ENCODE data around the gene EHD4.

Gene EHD4

DNA sequence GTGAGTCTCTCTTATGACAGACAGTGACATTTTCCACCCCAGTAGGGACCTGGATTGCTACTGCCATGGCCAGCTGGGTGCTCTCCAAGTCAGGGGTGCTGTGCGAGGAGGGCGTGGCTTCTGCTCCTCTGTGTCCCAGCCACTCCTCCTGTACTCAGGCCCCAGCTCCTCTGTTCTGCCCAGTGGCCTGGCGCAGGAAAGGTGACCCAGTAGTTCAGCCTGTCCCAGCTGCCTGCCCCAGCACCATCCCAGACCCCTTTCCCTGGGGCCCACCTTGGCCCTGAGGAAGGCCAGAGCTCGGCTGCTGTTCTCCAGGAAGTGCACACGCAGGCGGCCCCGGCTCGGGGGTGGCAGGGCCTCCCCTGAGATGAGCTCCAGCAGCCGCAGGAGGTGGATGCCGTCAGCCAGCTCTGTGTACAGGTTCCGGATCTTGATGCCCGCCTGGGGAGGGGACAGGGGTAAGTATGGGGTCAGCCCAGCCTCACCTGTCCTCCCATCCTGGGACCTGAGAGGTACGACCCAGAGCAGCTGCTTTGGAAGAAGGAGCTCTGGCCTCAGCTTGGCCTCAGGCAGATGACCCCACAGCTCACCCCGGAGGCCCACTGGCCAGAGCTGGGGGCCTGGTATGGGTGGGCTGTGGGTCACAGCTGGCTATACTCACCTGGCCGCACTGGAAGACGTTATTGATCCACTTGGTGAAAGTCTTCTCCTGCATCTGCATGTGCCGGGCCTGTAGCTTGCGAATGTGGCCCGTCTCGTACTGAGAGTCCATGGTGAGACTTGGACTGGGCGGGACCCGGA, 79.5 kb downstream of the EHD4 start:
- no peak for DNase-seq

DNA sequence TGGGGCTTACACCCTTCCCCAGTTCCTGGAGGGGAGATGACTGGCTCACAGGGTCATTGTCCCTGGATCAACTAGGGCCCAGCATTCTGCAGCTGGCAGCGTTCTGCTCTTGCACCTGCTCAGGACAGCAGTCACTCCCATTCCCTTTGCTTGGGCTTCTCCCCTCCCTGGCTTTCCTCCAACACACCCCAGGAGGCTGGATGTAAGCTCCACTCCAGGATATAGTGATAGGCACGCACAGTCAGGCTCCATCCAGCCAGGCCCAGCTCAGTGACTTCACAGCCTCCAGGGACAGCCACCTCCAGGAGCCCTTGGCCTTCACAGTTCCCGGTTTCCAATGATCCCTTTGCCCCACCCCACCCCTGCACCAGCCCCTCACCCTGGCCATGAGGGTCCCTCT, 80.4 kb downstream of the EHD4 start:
- DNase-seq, result peak; percentile 67

GRCh38 chr15:41891226-41891625, 81.1 kb downstream of the EHD4 start:
- DNase-seq, result no peak

DNA sequence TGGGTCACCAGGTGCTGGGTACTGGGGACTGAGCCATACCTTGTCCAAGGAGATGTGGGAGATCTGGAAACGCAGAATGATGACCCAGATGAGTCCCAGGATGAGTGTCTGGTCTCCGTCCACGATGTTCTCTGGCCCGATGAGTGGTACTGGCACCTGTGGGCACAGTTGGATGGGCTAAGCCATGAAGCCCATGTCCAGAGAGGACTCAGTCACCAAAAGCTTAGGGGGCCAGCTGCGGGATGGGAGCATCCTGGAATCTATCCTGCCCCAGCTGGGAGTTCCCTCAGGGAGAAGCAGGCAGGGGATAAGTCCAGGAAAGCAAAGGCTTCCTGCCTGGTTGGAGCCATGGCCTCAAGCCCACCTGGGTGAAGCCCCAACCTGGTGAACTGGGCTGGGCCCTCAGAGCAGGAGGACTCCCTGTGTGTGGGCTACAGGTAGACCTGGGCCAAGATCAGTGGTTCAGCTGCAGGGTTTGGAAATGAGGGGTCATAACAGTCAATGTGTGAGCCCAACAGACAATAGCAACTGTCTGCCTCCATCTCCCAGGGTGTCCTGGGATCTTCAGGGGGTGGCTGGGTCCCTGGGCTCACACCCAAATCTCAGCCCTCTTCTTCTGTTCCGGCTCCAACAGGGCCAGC, 82.2 kb downstream of the EHD4 start:
- DNase-seq, result no peak

DNA sequence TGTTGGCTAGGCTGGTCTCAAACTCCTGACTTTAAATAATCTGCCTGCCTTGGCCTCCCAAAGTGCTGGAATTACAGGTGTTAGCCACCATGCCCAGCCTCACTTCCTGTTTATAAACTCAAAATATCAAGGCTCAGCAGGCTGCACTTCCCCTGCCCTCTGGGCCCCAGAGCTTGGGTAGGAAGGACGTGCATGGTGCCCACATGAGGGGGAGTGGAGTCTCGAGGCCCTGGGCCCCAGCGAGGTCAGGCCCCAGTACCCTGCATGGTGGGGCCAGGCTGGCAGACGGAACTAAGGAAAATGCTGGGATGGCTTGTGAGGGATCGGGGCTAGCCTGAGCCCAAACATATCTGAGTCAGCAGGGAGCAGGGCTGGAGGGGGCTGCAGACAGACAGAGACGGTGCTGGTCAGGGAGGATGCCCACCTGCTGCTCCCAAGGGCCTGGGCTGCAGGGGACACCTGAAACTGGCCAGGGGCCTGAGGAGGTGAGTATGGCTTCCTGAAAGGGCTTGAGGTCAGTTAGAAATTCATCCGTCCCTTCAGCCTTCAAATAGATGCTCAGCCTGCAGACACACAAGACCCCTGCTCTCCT, 83.6 kb downstream of the EHD4 start:
- no peak for DNase-seq

DNA sequence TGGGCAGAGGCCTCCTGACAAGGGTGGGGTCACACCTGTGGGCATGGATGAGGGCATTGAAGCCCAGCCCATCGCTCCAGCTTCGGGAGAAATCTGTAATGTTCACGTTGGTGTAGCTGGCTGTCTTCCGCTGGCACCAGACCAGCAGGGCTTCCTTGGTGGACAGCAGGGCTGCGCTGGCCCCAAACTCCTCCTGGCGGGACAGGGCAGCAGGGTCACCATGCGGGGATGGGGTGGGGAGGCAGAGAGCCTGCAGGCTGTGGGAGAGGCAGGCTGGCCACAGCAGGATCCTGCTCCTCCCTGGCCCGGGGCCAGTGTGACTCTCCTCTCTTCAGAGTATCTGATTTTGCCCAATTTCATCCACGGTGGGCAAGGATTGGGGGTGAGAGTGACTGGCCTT, 84.5 kb downstream of the EHD4 start:
- no peak for DNase-seq

DNA sequence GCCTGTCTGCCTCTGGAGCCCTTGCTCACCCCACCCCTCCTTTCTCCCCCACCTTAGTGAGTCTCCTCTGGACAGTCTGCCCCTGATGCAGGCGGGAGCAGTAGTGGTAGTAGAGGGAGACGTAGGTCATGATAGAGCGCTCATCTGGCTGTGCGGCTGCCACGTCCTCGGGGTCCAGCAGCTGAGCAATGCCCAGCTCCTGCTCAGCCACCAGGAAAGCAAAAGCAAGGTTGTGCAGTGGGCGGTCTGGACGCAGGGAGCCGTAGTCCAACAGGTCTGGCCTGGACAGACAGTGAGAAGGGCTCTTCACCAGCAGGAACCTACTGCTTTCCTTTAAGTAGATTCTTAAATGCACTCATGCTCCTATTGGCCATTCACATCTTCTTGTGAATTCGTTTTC, 85.2 kb downstream of the EHD4 start:
- DNase-seq, result no peak

DNA sequence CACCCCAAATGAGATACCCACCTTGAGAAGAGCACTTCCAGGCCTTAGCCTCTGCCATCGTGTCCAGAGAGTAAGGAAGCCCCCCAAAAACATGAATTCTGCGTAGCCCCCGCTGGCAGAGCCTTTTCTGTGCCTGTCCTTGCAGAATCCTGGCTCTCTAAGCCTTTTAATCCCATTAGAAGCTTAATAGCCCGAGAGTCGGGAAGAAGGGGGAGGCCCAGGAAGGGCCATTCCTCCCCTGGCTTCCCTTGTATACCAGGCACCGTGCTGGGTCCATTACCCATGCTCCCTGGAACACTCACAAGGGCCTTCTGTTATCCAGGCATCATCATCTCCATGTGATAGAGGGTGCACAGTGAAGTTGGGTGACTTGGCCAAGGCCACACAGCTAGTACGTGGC, 85.6 kb downstream of the EHD4 start:
- DNase-seq, result no peak

DNA sequence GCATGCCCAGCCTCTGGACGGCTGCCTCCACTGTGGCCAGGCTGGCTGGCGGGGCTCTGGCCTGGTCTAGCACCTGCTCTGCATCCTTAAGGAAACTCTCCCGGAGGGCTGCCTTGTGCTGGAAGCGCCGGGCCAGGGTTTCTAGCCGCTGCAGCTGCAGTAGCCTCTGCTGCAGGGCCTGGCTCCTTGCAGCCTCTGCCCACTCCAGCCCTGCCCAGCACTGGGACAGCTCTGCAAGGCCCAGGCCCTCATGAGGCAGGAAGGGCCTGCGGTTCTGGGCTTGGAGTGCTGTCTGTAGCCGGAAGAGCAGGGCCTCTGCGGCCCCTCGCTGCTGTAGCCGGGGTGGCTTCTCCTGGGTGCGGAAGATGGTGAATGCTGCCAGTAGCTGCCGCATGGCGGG, 86.5 kb downstream of the EHD4 start:
- DNase-seq, result no peak

DNA sequence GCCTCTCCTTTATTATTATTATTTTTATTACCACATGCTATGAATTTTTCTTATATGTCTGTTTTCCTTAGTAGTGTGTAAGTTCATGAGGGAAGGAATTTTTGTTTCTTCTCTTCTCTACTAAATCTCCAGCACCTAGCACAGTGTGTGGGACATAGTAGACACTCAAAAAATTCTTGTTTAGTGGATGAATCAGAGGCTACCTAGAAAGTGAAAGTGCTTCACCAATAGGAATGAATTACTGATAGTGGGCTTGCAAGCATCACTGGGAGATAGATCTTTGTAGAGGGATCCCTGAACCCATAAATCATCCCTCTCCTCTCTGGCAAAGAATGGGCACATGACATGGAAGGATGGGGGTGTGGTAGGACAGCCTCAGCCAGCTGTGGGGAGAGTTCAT, 87.0 kb downstream of the EHD4 start:
- no peak for DNase-seq

DNA sequence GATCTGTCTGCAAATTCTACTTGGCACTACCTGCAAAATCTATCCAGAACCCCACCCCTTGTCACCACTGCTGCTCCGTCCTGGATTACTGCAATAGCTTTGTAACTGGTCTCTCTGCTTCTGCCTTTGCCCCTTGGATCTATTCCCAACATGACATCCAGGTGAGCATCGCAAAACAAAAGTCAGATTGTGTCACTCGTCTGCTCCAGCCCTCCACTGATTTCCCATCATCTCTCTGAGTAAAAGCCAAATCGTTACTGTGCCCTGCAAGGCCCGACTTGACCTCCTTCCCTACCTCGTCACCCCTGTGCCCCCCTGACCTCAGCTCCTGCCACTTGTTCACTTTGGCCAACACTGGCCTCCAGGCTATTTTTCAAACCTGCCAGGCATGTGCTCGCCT, 87.9 kb downstream of the EHD4 start:
- DNase-seq, result no peak

- DNase-seq, result no peak
These were observed 88.9 kb downstream of the EHD4 start for GRCh38 chr15:41883484-41883825.

- no peak for DNase-seq
These were observed 89.5 kb downstream of the EHD4 start for GRCh38 chr15:41882689-41883483.

DNA sequence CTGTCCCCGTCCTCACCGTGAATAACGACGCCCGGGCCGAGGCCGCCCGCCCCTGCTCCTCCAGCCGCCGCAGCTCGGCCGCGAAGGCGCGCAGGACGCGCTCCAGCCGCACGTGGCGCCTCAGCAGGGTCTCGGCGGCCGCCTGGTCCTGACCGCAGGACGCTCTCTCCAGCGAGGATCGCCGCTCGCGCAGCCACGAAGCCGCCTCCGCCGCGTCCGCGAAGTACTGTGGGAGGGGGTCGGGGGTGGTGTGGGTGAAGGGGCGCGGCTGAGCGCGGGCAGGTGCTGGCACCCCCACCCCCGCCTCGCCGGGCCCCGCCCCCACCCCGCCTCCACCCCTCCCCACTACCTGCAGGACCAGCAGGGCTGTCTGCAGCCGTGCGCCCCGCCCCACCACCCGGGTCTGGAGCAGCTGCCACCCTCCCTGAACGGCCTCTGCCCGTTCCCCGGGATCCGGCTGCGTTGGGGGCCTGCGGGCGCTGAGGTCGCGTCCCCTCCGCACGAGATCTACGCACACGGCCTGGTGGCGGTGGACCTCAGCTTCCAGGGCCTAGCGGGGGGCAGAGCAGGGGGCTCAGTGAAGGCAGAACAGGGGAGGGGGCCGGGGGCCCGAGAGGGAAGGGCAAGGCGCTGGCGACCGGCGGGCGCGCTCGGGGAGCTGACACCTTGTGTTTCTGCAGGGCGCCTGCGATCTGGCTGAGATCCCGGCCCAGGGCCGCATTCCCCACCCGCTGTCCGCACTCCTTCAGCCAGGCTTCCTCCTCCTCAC, 90.3 kb downstream of the EHD4 start:
- no peak for DNase-seq

DNA sequence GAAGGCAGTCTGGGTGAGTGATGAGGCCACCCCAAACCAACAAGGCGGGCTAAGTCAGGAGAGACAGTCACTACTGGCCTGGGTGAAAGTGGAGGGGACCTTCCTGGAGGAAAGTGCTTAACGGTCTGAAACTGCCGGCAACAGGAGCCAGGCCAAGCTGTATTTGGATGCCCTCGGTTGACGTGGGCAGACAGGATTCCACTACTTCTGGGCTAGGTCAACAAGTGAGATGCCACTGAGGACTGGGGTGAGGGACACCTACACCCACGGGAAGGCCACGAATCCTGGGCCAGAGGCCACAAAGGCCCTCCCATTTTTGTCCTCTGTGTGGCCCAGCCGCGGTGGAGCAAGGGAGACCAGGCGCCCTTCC, 90.8 kb downstream of the EHD4 start:
- no peak for DNase-seq

- no peak for DNase-seq
These were observed 91.3 kb downstream of the EHD4 start for GRCh38 chr15:41881086-41881485.

DNA sequence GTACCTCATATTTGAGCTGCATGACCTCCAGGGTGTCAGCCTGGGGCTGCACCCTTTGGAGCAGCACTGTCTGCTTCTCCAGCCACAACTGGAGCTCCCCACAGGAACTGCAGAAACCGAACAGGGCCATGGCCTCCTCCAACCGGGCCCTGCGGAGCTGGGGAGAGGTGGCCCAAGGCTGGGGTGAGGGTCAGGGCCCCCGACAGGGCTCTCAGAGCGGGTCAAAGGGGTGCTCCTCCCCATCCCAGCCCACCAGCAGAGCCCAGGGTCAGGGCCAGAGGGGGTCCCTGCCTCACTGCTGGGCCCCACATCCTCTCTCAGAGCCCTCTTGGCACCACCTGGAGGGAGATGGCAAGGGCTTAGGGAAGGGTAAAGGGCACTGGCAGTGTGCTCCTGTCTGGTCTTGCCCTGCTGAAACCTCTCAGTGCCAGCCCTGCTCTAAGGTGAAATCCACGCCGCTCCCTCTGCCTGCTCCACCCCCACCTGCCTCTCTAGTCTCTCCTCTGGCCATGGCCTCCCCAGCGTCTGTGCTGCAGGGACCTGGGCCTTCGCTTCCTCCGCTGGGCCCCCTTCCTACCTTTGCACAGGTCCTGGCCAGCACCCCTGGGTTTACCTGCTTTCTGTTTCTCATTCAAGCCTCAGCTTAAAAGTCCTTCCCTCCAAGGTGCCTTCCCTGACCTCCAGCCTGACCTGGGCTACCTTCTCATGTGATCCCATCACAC, 92.0 kb downstream of the EHD4 start:
- DNase-seq, result no peak

- DNase-seq, result no peak
These were observed 93.0 kb downstream of the EHD4 start for GRCh38 chr15:41879321-41879845.

DNA sequence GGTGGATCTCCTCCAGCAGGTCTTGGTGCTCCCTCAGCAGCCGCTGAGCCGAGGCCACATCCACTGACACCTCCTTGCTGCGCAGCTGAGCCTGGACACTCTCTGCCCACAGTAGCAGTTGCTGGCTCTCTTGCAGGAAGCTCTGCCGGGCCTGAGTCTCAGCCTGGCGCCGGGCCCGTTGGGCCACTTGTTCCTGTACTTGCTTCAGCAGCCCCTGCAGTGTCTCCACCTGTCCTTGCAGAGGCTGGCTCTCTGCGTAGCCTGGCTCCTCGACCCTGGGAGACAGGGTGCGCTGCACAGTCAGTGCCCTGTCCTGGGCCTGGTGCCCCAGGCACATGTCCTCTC, 94.0 kb downstream of the EHD4 start:
- peak; percentile 57 for DNase-seq

- DNase-seq, result peak; percentile 36
These were observed 94.6 kb downstream of the EHD4 start for GRCh38 chr15:41877631-41878354.

- DNase-seq, result no peak
These were observed 95.7 kb downstream of the EHD4 start for GRCh38 chr15:41876689-41877088.
